ENCODE measurements around the gene PIEZO1. TPM values are rescaled to one million over a fixed set of nuclear protein-coding genes. Genes with fewer than 3 reads are reported as not detected.

PIEZO1 gene
- polyA plus RNA-seq, 1 donor = 31.9 TPM

- DNase-seq = no peak
Observed at GRCh38 chr16:88735616-88736015, 49.4 kb downstream of the PIEZO1 start.

- no peak for DNase-seq
Observed at GRCh38 chr16:88735121-88735520, 49.9 kb downstream of the PIEZO1 start.

DNA sequence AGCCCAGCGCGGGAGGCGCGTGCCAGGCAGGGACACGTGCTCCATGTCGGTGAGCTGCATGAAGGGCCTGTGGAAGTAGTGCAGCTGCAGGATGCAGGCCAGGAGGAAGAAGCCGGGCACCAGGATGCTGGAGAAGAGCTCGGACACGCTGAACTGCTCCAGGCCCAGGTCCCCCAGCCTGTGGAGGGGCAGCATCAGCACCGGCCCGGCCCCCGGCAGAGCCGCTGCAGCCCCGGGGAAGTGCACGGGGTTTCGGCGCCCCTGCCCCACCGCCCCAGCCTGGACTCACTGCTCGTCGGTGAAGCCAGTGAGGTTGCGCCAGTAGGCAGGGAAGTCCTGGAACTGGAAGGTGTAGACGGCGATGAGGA lies 50.7 kb downstream of the PIEZO1 start:
- no peak for DNase-seq

DNA sequence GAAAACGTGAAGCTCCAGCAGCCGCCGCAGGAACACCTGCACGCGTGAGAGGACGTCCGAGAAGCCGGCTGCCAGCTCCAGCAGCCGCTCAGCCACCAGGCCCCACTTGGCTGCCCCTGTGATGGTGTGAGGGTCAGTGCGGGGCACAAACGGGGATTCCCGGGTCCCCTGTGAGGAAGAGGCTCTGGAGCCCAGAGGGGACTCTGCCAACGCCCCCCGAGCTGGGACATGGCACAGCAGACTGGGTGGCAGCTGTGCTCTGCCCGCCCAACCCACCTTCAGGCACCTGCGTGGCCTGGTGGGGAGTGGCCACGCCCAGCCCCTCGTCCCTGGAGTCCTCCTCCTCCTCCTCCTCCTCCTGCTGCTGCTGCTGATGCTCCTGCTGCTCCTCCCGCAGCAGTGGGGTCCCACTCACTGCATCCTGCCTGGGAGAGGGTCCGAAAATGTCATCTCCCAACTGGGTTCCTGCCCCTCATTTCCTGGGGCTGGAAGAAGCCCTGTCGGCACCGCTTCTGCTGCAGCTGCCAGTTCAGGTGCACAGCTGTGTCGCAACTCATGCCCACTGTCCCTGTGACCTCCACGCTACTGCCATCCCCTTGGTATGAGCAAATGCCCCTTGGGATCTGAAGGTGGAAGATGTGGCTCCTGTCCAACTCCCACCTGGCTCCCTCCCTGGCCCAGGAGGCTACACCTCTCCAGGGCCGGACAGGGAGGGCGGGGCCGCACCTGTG lies 51.2 kb downstream of the PIEZO1 start:
- DNase-seq = no peak

- DNase-seq = no peak
Observed at GRCh38 chr16:88732961-88733294, 52.1 kb downstream of the PIEZO1 start.

DNA sequence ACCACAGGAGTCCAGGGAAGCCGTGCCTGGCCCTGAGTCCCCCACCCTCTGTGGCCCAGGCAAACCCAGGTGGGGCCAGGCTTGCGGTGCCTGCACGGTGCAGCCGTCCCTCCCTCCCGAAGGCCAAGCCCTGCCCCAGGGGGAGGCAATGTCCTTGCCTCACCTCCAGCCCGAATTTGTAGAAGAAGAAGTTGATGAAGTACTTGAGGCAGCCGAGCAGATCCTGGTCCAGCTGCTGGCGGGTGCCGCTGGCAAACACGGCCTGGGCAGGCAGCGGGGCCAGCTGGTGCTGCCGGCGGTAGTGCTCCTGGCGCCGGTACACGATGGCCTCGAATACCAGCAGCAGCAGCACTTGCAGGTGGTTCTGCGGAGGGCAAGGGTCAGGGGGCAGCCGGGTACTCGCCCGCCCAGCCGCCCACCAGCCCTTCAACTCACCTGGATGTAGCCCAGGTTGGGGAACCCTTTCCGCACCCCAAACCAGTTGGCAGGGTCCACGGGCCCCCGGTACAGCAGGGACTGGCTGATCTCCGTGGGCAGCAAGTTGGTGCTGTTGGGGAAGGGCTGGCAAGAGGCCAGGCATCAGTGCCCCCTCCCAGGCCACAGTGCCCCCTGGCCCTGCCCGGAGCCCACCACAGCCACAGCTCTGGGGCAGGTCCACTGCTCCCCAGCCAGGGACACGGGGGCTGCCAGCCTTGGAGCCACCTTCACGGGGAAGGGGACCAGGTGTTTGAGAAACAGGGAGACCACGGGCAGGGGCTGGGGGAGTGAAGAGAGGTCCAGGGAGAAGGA lies 52.7 kb downstream of the PIEZO1 start:
- DNase-seq = no peak

- no peak for DNase-seq
Observed at GRCh38 chr16:88731699-88732098, 53.3 kb downstream of the PIEZO1 start.

GRCh38 chr16:88730632-88731607 lies 54.1 kb downstream of the PIEZO1 start:
- no peak for DNase-seq

DNA sequence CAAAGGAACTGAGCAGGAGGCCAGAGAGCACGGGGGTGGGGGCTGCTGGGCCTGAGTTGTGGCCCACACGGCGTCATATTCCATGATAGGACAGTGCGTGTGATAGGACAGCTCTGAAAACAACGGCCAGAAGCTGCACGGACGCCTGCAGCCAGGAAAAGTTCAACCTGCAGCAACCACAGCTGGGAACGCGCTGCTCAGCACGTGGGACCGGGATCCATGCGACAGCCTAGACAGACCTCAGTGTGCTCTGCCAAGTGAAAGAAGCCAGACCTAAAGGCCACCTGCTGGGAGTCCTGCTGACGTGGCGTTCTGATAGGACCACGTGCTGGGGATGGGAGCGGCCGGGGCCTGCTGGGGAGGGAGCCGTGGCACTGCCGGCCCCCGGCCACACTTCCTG lies 57.1 kb downstream of the PIEZO1 start:
- DNase-seq = no peak

- no peak for DNase-seq
Observed at GRCh38 chr16:88726981-88727380, 58.0 kb downstream of the PIEZO1 start.

GRCh38 chr16:88726408-88726749 lies 58.6 kb downstream of the PIEZO1 start:
- DNase-seq = no peak

DNA sequence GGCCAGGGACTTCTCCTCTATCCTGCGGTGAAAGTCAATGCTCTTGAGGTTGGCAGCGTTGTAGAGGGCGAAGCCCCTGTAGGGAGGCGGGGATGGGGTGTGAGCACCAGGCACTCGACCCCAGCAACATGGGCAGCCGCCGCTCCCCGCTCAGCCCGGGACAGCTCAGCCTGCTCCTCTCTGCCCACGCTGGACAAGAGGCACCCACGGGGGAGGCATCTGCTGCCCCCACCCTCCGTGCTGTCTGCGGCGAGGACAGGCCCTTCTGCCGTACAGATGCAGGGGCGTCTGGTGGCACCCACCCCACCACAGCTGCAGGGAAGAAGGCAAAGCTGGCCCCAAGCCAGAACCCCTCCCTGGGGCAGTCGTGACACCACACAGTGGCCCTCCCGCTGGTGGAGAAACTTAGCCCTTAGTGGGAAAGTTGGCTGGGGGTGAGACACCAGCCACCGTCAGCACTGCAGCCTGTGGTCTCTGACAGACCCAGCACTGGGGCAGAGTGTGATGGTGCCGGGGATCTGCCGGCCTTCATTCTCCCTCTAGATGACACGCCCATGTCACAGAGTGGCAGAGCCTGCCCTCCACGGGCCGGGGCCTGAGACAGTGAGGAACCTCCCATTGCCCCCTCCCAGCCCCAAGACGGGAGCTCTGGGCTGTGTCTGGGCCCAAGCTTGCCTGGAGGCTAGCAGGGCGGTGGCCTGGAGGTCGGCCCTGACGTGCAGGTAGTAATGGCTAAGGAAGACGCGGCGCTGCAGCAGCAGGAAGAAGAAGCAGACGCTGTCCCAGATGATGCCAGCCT lies 59.2 kb downstream of the PIEZO1 start:
- DNase-seq = no peak

DNA sequence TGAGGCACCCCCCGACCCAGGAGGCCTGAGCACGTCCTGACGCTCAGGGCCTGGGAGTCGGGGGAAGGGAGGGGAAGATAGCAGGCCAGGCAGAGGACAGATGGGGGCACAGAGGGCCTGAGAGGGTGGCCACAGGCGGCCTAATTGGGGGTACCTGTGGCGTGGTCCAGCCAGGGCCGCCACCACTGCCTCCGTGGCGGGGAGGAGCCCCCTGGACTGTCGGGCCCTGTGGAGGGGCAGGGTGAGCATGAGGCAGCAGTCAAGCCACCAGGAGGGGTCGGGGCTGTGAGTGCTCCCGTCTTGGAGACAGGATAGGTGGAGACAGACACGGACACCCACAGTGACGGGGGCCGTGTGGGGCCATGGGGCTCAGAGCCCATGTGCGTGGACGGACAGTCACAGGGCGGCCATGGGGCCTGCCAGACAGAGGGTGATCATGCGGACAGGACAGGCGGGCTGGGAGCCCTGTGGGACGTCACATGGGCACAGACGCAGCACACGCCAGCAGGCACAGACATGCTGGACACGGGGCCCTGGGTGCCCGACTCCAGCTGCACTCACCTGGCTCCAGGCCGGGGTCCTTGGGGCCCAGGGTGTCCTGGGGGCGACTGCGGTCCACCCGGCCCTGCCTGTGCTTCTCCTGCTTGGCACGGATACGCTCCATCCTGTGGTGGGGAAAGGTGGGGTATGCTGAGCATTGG lies 60.0 kb downstream of the PIEZO1 start:
- DNase-seq = no peak

- DNase-seq = no peak
Observed at GRCh38 chr16:88723911-88724310, 61.1 kb downstream of the PIEZO1 start.

GRCh38 chr16:88723507-88723887 lies 61.5 kb downstream of the PIEZO1 start:
- no peak for DNase-seq

- DNase-seq = no peak
Observed at GRCh38 chr16:88722784-88723506, 62.1 kb downstream of the PIEZO1 start.

DNA sequence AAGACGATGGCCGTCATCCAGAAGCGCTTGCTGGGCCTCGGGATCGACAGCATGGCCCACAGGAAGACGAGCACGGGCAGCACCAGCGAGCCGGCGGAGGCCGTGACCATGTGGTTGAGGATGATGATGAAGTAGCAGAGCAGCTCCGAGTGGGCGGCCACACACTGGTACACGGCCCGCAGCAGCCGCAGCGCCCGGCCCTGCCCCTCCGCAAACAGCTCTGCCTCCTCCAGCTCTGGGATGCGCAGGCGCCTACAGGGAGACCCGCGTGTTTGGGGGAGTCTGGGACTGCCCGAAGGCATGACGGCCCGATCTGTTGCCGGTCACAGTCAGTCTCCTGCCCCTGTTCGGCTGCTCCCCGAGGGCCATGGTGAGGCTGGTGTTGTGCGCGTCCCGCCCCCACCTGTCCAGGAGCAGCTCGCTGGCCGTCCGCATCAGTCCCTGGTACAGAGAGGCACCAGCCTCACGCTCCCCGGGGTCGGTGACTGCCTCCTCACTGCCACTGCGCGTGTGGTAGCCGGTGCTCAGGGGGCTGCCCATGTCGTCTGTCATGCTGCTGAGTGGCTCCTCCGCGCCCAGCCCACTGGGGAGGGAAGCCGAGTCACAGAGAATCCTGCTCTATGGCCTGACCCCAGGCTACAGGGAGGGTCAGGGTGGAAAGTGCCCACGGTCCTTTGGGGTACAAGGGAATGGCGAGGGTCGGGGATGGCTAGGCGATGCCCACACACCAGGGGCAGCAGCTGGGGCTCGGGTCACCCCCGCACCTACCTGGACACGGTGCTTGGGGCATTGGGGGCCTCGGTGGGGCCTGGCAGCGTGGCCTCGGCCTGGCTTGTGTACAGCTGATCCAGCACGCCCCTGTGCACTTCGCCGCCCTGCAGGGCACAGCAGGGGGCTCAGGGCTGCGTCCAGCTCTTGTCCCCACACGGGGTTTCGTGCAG lies 62.9 kb downstream of the PIEZO1 start:
- no peak for DNase-seq

- no peak for DNase-seq
Observed at GRCh38 chr16:88721236-88721635, 63.8 kb downstream of the PIEZO1 start.

GRCh38 chr16:88720396-88720970 lies 64.5 kb downstream of the PIEZO1 start:
- DNase-seq = no peak

All from left kidney (tissue), 2 donors.